Fibroblast of the conjunctiva (primary cell): ENCODE measurements around the gene DCDC2C.
"Not testable (repeated sequence)": the region's sequence is repeated elsewhere in the genome, so short reads cannot be mapped to it uniquely, and the experiment has no call there.

ENCODE experiments used
- DNase-seq: peaks from one replicate; pipeline ENCODE4 v3.0.0-alpha.2; 2010; ENCODE audit warnings: low read depth

The DCDC2C gene, protein sequence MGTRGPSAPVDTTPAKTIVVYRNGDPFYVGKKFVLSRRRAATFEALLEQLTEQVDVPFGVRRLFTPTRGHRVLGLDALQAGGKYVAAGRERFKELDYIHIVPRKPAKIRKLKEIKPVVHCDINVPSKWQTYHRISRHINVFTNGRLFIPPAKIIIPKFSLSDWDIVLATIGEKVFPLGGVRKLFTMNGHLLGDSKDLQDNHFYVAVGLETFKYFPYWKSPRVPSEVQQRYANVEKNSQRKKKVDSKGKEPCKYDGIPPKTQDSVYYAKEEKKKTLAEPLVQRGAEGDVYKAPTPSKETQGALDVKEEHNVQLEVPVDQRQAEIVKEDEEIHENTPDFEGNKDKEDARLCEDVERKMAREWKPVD

DNA sequence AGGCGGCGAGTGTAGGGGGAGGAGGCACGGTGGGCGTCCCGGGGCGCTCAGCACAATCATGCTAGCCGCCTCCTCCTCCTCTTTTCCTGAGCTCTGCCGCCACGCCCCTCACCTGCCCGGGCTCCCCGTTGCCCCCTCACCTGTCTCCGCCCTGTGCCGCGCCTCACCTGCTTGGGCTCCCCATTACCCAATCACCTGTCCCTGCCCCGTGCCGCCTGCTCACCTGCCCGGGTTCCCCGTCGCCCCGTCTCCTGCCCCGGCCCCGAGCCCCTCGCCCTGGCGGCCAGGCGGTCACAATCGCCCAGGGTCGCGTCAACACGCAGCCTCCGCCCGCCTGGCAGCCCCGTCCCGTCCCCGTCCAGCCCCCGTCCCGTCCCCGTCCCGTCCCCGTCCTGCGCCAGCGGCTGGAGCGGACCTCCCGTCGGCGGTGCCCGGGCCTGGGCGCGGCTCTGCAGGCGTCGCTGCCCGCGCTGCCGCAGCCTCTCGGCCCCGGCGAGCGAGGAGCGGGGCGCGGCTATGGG lies at the start of gene DCDC2C:
TSS of gene DCDC2C (plus strand) at position 340 of the 521 bp plus-strand sequence. CDS start at position 517, 177 bp downstream.
- DNase-seq, result no peak

DNA sequence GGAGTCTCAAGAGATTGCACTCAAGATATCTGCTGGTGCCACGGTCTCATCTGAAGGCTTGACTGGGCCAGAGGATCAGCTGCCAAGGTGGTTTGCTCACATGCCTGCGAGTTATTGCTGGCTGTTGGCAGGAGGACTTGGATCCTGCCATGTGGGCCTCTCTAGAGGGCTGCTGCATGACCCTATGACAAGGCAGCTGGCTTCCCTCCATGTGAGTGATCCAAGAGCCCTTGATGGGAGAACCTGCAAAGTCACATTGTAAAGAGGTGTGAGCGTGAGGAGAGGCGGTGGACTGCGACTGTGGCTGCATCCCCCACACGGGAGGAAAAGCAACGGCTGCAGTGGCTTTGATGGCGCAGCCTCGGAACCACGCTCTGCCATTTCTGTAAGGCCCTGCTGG lies 49.4 kb upstream of the DCDC2C start:
- DNase-seq, result no peak

DNA sequence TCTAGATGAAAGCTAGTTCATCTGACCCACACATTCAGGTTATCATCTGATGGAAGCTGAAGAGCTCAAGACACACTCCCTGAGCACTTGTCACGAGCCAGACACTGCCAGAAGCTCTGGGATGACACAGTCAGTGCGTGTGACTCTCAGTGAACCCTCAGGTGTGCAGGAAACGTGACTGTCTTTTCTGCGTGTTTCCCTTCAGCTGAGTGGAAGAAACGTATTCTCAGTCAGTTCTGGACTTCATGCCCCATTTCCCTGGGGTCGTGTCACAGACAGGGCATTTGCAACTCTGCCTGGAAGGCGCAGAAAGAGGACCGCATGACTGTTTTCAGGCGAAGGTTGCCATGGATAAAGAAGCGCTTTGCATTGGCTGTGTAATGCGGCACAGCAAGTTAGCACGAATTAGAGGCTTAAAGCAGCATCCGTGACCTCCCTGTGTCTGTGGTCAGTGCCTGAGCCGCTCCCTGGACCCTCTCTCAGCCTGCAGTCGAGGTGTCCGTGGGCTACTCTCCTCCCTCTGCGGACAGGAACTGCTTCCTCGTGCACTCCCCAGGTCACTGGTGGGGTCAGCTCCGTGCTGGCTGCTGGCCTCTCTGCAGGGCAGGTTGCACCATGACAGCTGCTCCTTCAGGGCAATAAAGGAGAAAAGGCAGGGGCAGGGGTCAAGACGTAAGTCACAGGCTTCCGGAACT lies 48.7 kb upstream of the DCDC2C start:
- no peak for DNase-seq

DNA sequence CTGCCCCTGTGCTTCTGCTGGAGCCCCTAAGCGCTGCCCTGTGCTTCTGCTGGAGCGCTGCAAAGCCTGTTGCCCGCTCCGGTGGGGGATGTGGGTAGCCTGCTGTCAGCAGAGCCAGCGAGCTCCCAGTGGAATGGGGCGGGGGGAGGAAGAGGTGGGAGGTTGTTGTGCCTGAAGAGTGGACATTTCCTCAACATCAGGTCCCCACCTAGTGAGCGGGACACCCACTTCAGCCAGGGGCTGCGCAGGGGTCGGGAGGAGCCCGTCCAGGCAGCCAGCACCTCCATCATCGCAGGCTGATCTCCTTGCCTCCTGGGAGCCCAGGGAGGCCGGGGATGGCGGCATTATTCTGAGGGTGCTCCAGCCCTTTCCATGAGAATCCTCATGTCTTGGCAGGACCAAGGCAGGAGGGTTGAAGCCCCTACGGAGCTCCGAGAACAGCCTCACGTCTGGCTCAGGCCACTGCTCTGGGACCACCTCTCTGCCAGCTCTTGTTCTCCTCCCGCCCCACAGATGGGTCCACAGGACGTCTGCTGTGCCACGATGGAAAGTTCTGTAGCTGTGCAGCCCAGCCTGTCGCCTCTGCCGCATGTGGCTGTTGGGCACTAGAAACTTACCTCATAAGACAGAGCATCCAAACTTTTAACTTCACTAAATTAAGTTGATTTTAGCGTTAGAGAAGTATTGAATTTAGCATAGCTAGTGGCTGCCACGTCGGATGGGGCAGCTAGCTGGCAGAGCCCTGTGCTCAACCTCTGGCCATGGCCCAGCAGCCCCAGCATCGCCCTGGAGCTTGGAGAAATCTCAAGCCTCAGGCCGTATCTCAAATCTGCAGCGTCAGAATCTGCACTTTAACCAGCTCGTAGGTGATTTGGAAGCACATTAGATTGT lies 47.3 kb upstream of the DCDC2C start:
- no peak for DNase-seq

DNA sequence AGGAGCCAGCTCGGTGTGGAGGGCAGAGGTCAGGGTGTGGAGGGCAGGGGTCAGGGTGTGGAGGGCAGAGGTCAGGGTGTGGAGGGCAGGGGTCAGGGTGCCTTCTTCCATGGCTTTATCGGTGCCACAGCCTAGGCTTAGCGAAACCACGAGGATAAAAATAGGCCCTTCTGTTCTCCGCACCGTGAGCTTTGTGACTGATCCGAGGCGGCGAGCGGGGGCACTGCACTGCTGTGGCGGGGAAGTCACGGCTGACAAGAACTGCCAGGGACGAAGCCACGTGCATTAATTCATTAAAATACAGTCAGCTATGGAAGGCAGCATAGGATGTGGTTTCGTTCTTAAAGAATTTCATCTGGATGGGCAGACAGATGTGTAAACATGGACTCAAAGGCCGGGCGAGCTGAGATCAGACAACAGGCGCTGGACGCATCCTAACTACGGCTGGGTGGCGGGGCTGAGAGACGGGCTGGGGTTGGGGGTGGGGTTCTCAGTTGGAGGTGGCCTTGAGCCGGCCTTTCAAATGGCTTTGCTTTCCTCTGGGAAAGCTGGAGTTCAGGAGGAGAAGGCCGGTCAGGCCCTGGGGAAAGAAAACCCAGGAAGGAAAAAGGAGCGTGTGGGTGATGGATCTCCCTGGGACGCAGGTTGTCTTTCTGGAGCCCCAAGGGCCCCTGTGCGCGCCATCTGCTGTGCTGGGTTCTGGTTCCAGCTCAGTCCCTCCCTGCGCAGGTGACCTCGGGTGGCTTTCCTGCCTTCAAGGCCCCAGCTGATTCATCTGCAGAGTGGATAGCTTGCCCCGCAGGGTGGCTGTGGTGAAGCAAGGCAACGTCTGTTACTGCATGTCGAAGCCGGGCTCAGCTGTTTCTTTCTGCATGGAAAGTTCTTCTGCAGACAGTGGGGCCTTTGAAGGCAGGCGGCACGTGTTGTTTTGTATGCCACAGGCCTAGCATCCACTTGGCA lies 46.3 kb upstream of the DCDC2C start:
- no peak for DNase-seq

DNA sequence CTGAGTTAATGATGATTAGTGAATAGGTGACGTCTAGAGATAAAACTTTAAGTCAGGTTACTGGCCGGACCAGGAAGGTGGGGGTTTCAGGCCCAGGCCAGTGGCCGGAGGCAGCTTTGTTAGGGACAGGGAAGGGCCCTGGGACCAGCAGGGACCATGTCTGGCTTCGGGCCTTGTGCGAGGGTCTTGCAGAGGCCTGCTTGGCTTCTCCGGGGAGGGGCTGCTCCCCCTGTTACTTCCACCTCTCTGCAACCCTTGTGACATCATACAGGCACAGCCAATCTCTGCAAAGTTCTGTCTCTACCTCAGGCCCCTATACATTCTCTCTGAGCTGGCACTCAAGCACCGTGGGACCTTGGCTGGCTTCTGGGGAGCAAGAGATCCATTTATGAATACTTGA lies 45.5 kb upstream of the DCDC2C start, which contains the start of gene ALLC:
TSS of gene ALLC (plus strand) at position 320 of the 400 bp plus-strand sequence. CDS start 12,958 bp downstream, outside the sequence.
- DNase-seq, result no peak

DNA sequence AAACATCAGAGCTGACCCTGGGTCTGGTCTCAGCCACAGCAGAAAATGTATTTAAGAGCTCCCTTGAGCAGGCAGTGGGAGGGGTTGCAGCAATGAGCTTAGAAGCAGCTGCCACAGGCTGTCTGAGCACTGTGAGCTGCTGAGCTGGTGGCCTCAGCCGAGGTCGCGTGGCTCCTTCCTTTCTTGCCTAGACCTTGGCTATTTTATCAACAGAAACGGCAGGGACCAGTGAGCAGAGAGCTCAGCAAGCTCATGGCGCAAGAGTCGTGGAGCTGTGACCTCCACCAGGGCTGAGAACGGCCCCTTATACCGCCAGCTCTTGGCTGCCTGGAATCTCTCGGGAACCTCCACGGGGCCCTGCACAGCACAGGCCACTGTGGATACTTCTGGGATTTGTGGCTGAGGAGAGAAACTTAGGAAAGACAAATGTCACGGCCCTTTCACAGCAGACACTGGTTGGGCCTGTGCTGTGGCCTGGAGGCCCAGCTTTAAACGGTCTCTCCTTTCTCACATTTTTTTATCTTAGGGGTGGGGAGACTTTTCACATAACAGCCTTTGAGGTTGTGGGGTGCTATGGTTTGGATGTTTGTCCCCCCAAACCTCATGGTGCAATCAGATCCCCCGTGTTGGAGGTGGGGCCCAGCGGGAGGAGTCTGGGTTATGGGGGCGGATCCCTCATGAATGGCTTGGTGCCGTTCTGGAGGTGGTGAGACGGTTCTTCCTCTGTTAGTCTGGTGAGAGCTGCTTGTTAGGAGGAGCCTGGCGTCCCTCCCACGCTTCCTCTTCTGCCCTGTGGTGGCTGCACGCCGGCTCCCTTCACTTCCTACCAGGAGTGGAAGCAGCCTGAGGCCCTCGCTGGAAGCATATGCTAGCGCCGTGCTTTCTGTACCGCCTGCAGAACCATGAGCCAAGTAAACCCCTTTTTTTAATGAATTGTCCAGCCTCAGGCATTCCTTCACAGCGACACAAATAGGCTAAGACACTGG lies 43.6 kb upstream of the DCDC2C start:
- DNase-seq, result no peak

DNA sequence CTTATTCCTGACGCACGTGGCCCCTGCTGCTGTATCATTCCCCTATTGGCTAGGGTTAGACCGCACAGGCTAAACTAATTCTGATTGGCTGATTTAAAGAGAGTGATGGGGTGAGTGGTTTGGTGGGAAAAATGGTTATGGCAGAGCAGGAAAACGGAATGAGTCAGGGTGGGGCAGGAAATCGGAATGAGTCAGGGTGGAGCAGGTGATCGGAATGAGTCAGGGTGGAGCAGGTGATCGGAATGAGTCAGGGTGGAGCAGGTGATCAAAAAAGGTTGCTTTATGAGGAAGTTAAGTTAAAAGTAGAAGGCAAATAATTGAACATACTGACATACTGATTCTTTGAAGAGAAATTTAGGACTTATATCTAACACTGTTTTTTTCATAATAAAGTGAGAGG lies 42.7 kb upstream of the DCDC2C start:
- not testable (repeated sequence) for DNase-seq

DNA sequence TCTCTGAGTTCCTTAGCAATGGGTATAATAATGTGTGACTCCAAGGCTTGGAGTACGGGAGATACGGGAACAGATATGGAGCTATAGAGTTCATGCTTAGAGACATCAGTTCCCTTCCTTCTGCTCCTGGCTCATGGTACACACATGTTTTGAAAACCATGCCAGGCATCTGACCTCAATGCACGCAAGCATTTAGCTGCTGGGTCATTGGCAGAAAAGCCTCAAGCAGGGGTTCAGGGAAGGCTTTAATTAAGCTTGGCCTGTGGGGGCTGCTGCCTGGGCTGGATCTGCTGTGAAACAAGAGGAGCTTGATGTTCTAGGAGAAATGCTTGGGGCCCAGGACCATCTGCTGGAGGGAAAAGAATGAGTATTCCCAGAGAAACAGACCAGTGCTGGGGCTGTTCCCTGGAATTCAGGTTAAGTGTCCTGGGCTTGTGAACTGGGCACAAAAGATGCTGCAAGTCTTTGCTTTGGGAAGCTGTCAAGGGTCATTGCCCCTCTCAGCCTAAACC lies 42.2 kb upstream of the DCDC2C start:
- DNase-seq, result no peak

DNA sequence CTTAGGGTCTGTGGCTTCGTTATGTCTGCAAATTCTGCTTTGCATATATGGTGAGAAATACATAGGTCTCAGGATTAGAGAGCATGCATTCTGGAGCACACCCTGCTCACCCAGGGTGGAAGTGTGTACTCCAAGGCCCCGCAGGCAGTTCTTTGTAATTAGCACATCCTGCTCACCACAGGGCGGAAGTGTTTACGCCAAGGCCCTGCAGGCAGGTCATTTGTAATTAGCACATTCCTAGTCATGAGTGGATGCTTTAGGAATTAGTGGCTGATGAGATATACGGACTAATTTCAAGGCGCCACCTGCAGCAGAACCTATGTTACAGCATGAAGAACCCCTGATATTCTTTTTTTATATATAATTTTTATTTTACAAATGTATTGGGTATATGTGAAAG lies 41.1 kb upstream of the DCDC2C start:
- DNase-seq, result no peak

DNA sequence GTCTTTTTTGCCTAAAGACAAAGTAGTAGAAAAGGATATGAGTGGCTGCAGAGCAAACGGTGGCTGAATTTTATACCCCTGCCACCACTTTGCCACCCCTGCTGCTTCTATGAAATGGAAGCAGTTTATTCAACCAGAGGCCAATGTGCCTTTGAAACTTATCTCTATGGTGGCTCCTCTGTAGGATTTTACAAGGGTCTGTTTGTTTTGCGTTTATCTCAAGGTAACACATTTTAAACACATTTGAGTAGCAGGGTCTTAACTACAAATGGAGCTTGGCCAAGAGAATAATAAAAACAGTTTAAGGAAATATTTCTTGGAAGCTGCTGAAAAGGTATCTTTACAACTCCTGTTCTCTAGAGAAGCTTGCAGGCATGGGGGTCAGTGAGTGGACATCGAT lies 39.3 kb upstream of the DCDC2C start:
- DNase-seq, result no peak

DNA sequence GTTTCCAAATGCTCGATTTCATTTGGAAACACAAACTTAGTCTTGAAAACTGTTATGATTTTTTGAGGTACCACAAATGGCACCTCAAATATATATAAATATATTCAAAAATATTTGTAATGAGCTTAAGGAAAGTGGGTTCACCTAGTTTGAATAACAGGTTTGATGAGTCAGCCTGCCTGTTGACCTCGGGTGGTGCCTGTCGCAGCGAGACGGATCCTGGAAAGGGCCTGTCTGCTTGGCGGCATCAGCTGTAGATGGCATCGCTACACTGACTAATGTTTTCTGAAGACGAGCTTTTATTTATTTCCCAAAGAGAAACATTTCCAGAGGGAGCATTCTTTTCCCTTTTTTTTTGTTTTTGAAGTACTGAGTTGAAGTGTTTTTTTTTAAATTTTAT lies 38.5 kb upstream of the DCDC2C start:
- DNase-seq, result no peak

DNA sequence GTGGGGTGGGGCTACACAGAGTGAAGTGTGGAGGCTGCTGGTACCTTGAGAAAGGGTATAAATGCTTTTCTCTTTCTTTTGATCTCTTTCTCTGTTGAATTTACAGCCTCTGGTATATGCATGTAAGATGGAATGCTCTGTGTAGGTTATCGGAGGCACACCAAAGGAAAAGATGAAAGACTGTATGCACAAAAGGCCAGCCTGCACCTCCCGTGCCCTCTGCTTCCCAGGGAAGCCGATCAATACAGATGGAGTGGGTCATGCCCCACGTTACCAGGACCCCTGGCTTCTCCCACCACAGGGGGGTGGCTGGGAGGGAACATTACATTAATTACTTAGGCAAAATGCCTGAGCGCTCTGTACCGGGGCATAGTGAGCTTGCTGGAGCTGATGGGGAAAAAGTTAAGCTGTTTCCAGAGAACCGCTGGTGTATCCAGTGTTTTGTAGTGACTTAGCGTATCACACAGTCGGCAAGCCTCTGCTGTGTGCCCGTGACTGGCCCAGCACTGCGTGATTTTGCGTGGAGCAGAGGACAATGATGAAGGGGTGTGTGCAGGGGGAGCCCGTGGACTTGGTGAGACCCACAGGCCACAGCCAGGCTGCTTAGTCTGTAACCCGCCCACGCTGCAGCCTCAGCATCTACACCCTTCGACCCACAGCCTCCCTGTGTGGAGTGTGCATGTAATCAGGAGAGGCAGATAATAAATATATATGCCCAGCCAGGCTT lies 37.3 kb upstream of the DCDC2C start:
- DNase-seq, result no peak

DNA sequence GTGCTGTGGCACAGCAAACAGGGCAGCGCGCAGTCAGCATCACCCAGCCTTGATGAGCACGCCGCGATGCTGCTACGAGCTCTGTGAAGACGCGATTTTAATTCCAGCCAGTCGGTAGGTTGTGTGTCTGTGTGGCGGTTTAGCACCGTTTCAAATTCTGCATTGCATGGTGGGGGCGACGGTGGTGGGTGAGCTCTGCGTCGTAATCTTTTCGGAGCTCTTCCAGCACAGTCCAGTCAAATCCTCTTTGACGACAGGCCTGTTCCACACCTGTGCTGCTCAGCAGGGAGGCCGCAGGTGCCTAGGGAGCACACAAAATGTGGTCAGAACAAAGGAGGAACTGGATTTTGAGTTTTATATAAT lies 36.8 kb upstream of the DCDC2C start:
- DNase-seq, result no peak

DNA sequence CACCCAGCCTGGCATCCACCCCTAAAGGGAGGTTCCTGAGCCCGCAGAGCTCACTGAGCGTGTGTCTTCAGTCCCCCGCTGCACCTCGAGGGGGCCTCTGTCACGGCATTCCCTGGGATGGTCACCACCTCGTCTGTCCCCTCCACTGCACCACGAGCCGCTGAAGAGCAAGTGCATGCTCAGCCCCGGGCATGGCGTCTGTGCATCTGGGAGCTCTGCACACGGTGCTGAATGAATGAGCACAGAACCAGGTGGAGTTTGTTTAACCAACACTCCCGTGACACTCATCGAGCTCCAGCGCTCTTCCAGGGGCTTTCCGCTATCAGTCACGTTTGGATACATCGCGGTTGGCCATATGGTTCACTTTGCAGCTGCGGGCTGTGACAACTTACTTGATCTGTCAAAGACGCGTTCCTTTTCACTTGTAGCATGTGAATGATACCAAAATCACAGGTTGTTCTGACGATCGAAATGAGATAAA lies 36.2 kb upstream of the DCDC2C start:
- no peak for DNase-seq

DNA sequence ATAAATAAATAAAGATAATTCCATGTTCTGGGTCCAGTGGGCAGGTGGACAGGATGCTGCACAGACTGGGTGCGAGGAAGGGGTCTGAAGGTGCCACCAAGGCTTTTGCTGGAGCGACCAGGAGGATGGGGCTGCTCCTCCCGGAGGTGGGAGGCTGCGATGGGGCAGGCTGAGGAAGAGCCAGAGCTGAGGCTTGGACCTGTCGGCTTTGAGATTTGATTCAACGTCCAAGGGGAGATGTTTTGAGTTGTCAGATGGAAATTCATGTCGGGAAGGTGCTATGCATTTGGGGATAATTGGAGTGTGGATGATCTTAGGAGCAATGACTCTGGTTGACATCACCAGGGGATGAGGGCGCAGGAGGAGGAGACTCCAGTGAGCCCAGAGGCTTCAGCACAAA lies 33.7 kb upstream of the DCDC2C start:
- DNase-seq, result no peak

DNA sequence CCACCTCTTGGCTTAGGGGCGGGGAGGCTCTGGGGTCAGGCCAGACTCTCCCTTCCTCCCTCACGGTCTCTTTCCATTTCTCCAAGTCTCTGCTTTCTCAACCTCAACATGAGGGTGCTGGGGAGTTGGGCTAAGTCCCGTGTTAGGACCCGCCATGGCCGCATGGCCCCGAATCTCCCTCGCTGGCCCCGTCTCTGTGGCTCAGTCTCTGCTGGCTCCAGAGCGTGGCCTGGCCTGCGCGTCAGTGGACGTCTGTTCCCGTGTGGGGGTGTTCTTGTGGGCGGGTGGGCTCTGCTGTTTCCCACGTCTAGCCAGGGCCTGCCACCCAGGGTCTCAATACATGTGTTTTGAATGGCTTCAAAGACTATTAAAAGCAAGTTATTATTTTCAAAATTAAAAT lies 33.0 kb upstream of the DCDC2C start:
- no peak for DNase-seq

DNA sequence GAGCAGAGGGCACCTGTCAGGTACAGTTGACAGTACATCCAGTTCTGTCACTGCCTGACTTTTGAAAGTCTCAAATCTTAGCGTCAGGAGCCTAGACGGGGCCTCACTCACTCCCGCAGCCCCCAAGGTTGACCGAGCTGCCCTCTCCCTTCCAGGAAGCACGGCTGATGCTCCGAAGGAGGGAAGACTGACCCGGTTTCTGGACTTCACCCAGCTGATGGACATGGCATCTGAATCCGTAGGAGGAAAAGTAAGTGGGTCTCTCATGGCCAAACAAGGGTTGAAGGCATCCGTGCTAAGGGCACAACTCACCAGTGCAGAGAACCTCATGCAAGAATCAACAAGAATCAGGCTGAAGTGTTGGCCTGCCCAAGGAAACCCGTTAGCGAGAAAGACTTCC lies 32.4 kb upstream of the DCDC2C start:
- DNase-seq, result no peak
